Measurements from ENCODE around the gene CSTF3. TPM values are rescaled to one million over a fixed set of nuclear protein-coding genes. Genes with fewer than 3 reads are reported as not detected.
A peak's percentile ranks its signal among the peaks of the same experiment; 100 is the strongest.

The CSTF3 gene
- total RNA-seq, 1 experiment from 2014 or later, result 45.6 TPM

GRCh38 chr11:33157103-33158027 is 3.9 kb downstream of the CSTF3 start:
- H3K36me3 Mint-ChIP-seq (ENCODE audit: insufficient read depth, unreplicated experiment), result peaks cover 77% of the 10 kb centered on the region
- intact Hi-C loops (cut with micrococcal nuclease; ENCODE audit: unreplicated experiment), result no loop called here
- TF ChIP-seq CTCF (IDR thresholded peaks at IDR 0.05; ENCODE audit: insufficient read depth in 1 of 2, low read depth in 1 of 2, low read length in 1 of 2, severe bottlenecking in 1 of 2, unreplicated experiment in 1 of 2), result no peak
- H3K4me3 Mint-ChIP-seq (ENCODE audit: unreplicated experiment), result peak overlapping the region; percentile 100
- Histone ChIP-seq H3K4me3 (ENCODE audit: low read depth, low read length) (no peak overlapping the region), H3K36me3 (ENCODE audit: control insufficient read depth, insufficient read depth, low read length) (no peaks in the 10 kb centered on the region), H3K4me1 (peaks cover 26% of the 10 kb centered on the region), H3K27me3 (replicated peaks; ENCODE audit: control insufficient read depth, insufficient read depth, low read length) (no peaks in the 10 kb centered on the region), H3K9me3 (no peaks in the 10 kb centered on the region)
- no peaks in the 10 kb centered on the region for H3K27me3 Mint-ChIP-seq (ENCODE audit: insufficient read depth, unreplicated experiment)
- no peak for DNase-seq
- POLR2A ChIA-PET, result interaction anchor here (0.6 kb wide), 1 partner anchor 173 kb away, joined by 3 read pairs; no protein-coding TSS in a partner anchor
- no TSS peak for BruUV-seq (replicated peaks)
- H3K27ac Mint-ChIP-seq (ENCODE audit: unreplicated experiment), result no peak overlapping the region
- peaks cover 11% of the 10 kb centered on the region for H3K4me1 Mint-ChIP-seq (ENCODE audit: low read depth, unreplicated experiment)
- no peaks in the 10 kb centered on the region for H3K9me3 Mint-ChIP-seq (ENCODE audit: unreplicated experiment)
- CTCF ChIA-PET, result no interaction called here

GRCh38 chr11:33151399-33151798 is 9.9 kb downstream of the CSTF3 start:
- no peaks in the 10 kb centered on the region for H3K27me3 ChIP-seq (replicated peaks; ENCODE audit: control insufficient read depth, insufficient read depth, low read length)
- Mint-ChIP-seq H3K27me3 (ENCODE audit: insufficient read depth, unreplicated experiment) (no peaks in the 10 kb centered on the region), H3K4me1 (ENCODE audit: low read depth, unreplicated experiment) (peaks cover 5% of the 10 kb centered on the region), H3K4me3 (ENCODE audit: unreplicated experiment) (no peak overlapping the region), H3K9me3 (ENCODE audit: unreplicated experiment) (no peaks in the 10 kb centered on the region), H3K36me3 (ENCODE audit: insufficient read depth, unreplicated experiment) (peaks cover 73% of the 10 kb centered on the region), H3K27ac (ENCODE audit: unreplicated experiment) (no peak overlapping the region)
- no peaks in the 10 kb centered on the region for H3K9me3 ChIP-seq
- H3K4me1 ChIP-seq, result 0 out of 2 replicates have a peak, but pooled peaks cover 4% of the 10 kb centered on the region
- POLR2A ChIA-PET, result no interaction called here
- no peak for DNase-seq
- CTCF ChIA-PET, result no interaction called here
- no peaks in the 10 kb centered on the region; the same call in 1 of the 2 replicates for H3K36me3 ChIP-seq (ENCODE audit: control insufficient read depth, insufficient read depth, low read length)
- intact Hi-C loops (cut with micrococcal nuclease; ENCODE audit: unreplicated experiment), result no loop called here
- TF ChIP-seq CTCF (IDR thresholded peaks at IDR 0.05; ENCODE audit: insufficient read depth in 1 of 2, low read depth in 1 of 2, low read length in 1 of 2, severe bottlenecking in 1 of 2, unreplicated experiment in 1 of 2), result no peak
- BruUV-seq (replicated peaks), result no TSS peak
- H3K4me3 ChIP-seq (ENCODE audit: low read depth, low read length), result no peak overlapping the region

GRCh38 chr11:33147559-33147958 is 13.7 kb downstream of the CSTF3 start:
- no peak for TF ChIP-seq CTCF (IDR thresholded peaks at IDR 0.05; ENCODE audit: insufficient read depth in 1 of 2, low read depth in 1 of 2, low read length in 1 of 2, severe bottlenecking in 1 of 2, unreplicated experiment in 1 of 2)
- Histone ChIP-seq H3K4me1 (no peaks in the 10 kb centered on the region), H3K36me3 (ENCODE audit: control insufficient read depth, insufficient read depth, low read length) (no peaks in the 10 kb centered on the region; the same call in 1 of the 2 replicates), H3K4me3 (ENCODE audit: low read depth, low read length) (no peak overlapping the region), H3K27me3 (replicated peaks; ENCODE audit: control insufficient read depth, insufficient read depth, low read length) (no peaks in the 10 kb centered on the region), H3K9me3 (no peaks in the 10 kb centered on the region)
- no peak for DNase-seq
- POLR2A ChIA-PET, result no interaction called here
- Mint-ChIP-seq H3K4me3 (ENCODE audit: unreplicated experiment) (no peak overlapping the region), H3K9me3 (ENCODE audit: unreplicated experiment) (no peaks in the 10 kb centered on the region), H3K4me1 (ENCODE audit: low read depth, unreplicated experiment) (no peaks in the 10 kb centered on the region), H3K27me3 (ENCODE audit: insufficient read depth, unreplicated experiment) (no peaks in the 10 kb centered on the region), H3K27ac (ENCODE audit: unreplicated experiment) (no peak overlapping the region), H3K36me3 (ENCODE audit: insufficient read depth, unreplicated experiment) (peaks cover 70% of the 10 kb centered on the region)
- intact Hi-C loops (cut with micrococcal nuclease; ENCODE audit: unreplicated experiment), result no loop called here
- no TSS peak for BruUV-seq (replicated peaks)
- CTCF ChIA-PET, result no interaction called here
